ENCODE results near the gene TAS2R40. TPM values are rescaled to one million over a fixed set of nuclear protein-coding genes. Genes with fewer than 3 reads are reported as not detected.

The TAS2R40 gene
- total RNA-seq, 1 donor from 2014 or later: not detected

DNA sequence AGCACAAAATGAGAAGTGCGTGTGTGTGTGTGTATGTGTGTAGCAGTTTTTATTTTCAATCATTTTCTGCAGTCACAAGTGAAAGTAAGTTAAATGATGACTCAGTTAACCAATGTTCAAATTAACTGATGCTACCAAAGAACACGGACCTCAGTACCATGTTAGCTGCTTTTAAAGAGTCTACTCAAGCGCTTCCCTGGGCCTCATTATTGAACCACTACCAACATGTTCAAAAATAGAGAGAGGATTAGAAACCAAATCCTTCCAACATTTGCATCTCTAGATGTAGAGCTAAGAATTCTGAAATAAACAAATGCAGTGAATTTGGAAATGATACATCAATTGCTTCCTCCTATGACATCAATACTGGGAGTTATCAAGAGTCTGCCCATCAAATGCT is 38.8 kb upstream of the TAS2R40 start, which contains the start of gene TAS2R39:
Gene TAS2R39, plus strand, starts transcription at position 396 of the 400 bp plus-strand sequence. Its CDS starts 0 bp downstream, at position 396.
- Histone ChIP-seq H3K27me3 (ENCODE audit: low read depth) (no peaks in the 10 kb centered on the region), H3K36me3 (no peaks in the 10 kb centered on the region), H3K9me3 (no peaks in the 10 kb centered on the region), H3K27ac (no peak within 1 kb of the TSS), H3K4me1 (no peaks in the 10 kb centered on the region), H3K4me3 (no peak within 1 kb of the TSS)
- TF ChIP-seq, protein P1, sequence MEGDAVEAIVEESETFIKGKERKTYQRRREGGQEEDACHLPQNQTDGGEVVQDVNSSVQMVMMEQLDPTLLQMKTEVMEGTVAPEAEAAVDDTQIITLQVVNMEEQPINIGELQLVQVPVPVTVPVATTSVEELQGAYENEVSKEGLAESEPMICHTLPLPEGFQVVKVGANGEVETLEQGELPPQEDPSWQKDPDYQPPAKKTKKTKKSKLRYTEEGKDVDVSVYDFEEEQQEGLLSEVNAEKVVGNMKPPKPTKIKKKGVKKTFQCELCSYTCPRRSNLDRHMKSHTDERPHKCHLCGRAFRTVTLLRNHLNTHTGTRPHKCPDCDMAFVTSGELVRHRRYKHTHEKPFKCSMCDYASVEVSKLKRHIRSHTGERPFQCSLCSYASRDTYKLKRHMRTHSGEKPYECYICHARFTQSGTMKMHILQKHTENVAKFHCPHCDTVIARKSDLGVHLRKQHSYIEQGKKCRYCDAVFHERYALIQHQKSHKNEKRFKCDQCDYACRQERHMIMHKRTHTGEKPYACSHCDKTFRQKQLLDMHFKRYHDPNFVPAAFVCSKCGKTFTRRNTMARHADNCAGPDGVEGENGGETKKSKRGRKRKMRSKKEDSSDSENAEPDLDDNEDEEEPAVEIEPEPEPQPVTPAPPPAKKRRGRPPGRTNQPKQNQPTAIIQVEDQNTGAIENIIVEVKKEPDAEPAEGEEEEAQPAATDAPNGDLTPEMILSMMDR (IDR thresholded peaks at IDR 0.05): no peak
- DNase-seq (no peak), ATAC-seq (no peak)
- intact Hi-C loops (cut with DNase I): no loop called here

DNA sequence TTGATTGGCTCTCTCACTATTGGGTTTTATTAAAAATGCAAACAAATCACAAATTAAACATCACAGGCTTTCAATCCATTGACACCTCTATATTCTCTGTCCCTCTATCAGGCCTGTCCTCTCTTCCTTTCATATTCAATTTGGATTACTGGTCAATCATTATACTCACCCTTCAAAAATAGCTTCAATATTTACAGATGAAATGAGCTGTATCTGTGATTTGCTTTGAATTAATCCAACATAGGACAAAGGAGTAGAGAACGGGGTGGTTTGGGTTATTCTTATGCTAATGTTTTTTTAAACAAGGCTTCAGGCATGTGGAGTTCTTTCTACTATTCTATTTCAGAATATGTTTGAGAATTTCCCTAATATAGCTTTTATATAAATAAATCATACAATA is 36.3 kb upstream of the TAS2R40 start:
- intact Hi-C loops (cut with DNase I): no loop called here
- ATAC-seq (no peak), DNase-seq (no peak)
- TF ChIP-seq, protein P1 (IDR thresholded peaks at IDR 0.05): no peak
- no peaks in the 10 kb centered on the region for H3K9me3 ChIP-seq
- H3K4me1 ChIP-seq: no peaks in the 10 kb centered on the region
- no peak overlapping the region for H3K4me3 ChIP-seq
- H3K27me3 ChIP-seq (ENCODE audit: low read depth): no peaks in the 10 kb centered on the region
- H3K27ac ChIP-seq: no peak overlapping the region
- no peaks in the 10 kb centered on the region for H3K36me3 ChIP-seq

DNA sequence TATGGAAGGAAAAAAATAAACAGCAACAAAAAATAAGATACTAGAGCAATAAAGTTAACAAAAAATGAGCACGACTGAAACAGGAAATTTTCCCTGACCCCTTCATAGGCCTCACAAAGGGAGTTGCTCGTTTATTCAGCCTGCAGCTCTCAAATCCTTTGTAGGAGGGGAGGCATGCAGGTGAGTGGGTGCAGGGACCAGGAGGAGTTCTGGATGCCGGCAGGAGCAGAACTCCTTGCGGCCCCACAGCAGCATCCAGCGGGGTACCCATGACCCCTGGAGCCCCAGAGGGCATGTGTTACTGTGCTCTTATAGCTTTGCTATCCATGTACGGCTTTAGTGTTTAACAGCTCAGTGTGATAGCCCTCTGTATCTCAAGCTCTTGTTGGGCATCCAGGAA is 32.8 kb upstream of the TAS2R40 start:
- no peak overlapping the region for H3K27ac ChIP-seq

DNA sequence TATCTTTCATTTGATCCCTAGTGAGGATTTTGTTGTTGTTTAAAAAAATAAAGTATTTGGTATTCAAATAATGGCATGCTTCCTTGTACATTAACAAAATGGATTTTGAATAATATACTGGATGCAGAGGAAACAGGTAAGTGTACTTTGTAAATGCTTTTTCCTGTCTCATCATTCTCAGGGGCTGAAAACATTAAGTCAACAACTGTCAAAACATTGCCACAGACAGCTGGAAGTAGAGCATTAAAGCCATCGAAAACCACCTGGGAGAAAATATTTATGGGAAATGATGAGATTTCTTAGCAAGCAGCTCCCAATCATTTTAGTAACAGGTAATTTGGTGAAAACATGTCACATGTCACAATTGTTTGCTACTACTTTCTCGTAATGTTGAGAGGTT is 28.0 kb upstream of the TAS2R40 start:
- ATAC-seq: no peak
- no peaks in the 10 kb centered on the region for H3K27me3 ChIP-seq (ENCODE audit: low read depth)
- no peaks in the 10 kb centered on the region for H3K9me3 ChIP-seq
- no peak overlapping the region for H3K27ac ChIP-seq
- no peaks in the 10 kb centered on the region for H3K36me3 ChIP-seq
- H3K4me3 ChIP-seq: no peak overlapping the region
- no peaks in the 10 kb centered on the region for H3K4me1 ChIP-seq
- intact Hi-C loops (cut with DNase I): no loop called here
- no peak for DNase-seq
- TF ChIP-seq, protein P1 (IDR thresholded peaks at IDR 0.05): no peak

More for the DNA sequence above, 32.8 kb upstream of the TAS2R40 start:
- ATAC-seq (no peak), DNase-seq (no peak)
- intact Hi-C loops (cut with DNase I): no loop called here
- H3K36me3 ChIP-seq: no peaks in the 10 kb centered on the region
- no peak overlapping the region for H3K4me3 ChIP-seq
- no peaks in the 10 kb centered on the region for H3K4me1 ChIP-seq
- no peaks in the 10 kb centered on the region for H3K27me3 ChIP-seq (ENCODE audit: low read depth)
- TF ChIP-seq, protein P1 (IDR thresholded peaks at IDR 0.05): no peak
- no peaks in the 10 kb centered on the region for H3K9me3 ChIP-seq

DNA sequence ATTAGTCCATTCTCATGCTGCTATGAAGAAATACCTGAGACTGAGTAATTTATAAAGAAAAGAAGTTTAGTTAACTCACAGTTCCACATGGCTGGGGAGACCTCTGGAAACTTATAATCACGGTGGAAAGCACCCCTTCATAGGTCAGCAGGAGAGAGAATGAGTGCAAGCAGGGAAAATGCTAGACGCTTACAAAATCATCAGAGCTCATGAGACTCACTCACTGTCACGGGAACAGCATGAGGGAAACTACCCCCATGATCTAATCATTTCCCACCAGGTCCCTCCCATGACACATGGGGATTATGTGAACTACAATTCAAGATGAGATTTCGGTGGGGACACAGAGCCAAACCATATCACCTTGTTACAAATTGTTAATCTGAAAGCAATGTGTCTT is 22.8 kb upstream of the TAS2R40 start:
- no peak overlapping the region for H3K27ac ChIP-seq
- no peak for DNase-seq
- intact Hi-C loops (cut with DNase I): no loop called here
- no peaks in the 10 kb centered on the region for H3K27me3 ChIP-seq (ENCODE audit: low read depth)
- no peak for ATAC-seq
- H3K36me3 ChIP-seq: no peaks in the 10 kb centered on the region
- no peak overlapping the region for H3K4me3 ChIP-seq
- no peaks in the 10 kb centered on the region for H3K9me3 ChIP-seq
- TF ChIP-seq, protein P1 (IDR thresholded peaks at IDR 0.05): no peak
- no peaks in the 10 kb centered on the region for H3K4me1 ChIP-seq

DNA sequence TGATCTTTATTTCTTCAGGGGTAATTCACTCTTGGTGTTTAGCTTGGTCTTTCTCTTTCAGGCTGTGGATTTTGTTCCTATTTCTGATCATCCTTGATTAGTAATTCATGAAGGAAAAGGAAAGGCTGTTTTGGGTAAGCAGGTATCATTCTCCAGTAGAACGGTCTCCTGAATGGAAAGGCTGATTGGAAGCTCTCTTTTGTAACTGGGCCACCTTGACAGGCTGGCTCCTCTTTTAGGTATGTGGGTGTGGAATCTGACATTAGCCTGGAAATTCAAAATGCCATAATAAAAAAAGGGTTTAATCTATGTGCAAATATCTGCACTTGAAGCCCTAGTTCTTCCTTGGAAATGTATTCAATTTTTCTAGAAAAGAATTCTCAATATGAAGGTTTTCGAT is 19.7 kb upstream of the TAS2R40 start:
- H3K4me1 ChIP-seq: peaks cover 8% of the 10 kb centered on the region
- no peaks in the 10 kb centered on the region for H3K36me3 ChIP-seq
- no peaks in the 10 kb centered on the region for H3K9me3 ChIP-seq
- intact Hi-C loops (cut with DNase I): no loop called here
- ATAC-seq: no peak
- TF ChIP-seq, protein P1 (IDR thresholded peaks at IDR 0.05): no peak
- H3K27me3 ChIP-seq (ENCODE audit: low read depth): peaks cover 3% of the 10 kb centered on the region
- no peak overlapping the region for H3K27ac ChIP-seq
- no peak overlapping the region for H3K4me3 ChIP-seq
- no peak for DNase-seq

All from lower lobe of right lung (tissue), 2 donors.